Measurements from ENCODE around the gene SECISBP2. TPM values are rescaled to one million over a fixed set of nuclear protein-coding genes. Genes with fewer than 3 reads are reported as not detected.
"Not testable (repeated sequence)": the region's sequence is repeated elsewhere in the genome, so short reads cannot be mapped to it uniquely, and the experiment has no call there.

Gene SECISBP2
- total RNA-seq, 1 donor from 2014 or later, result 30.0 TPM

GRCh38 chr9:89366711-89367110 is 48.4 kb downstream of the SECISBP2 start:
- no peak for DNase-seq

- no peak for DNase-seq
Observed at GRCh38 chr9:89367281-89367680, 49.0 kb downstream of the SECISBP2 start.

- DNase-seq, result no peak
Observed at GRCh38 chr9:89367726-89368437, 49.6 kb downstream of the SECISBP2 start.

GRCh38 chr9:89368550-89368949 is 50.2 kb downstream of the SECISBP2 start:
- no peak for DNase-seq

- DNase-seq, result no peak
Observed at GRCh38 chr9:89368978-89369377, 50.7 kb downstream of the SECISBP2 start.

- DNase-seq, result no peak
Observed at GRCh38 chr9:89370593-89370992, 52.3 kb downstream of the SECISBP2 start.

- not testable (repeated sequence) for DNase-seq
Observed at GRCh38 chr9:89371791-89372190, 53.5 kb downstream of the SECISBP2 start.

- DNase-seq, result no peak
Observed at GRCh38 chr9:89372230-89372816, 54.0 kb downstream of the SECISBP2 start.

GRCh38 chr9:89372979-89373378 is 54.7 kb downstream of the SECISBP2 start:
- no peak for DNase-seq

GRCh38 chr9:89374176-89374575 is 55.9 kb downstream of the SECISBP2 start:
- no peak for DNase-seq

- DNase-seq, result peak; percentile 25
Observed at GRCh38 chr9:89375191-89375760, 57.0 kb downstream of the SECISBP2 start.

- DNase-seq, result no peak
Observed at GRCh38 chr9:89376286-89376685, 58.0 kb downstream of the SECISBP2 start.

GRCh38 chr9:89376741-89377351 is 58.5 kb downstream of the SECISBP2 start:
- DNase-seq, result no peak

GRCh38 chr9:89377411-89377810 is 59.1 kb downstream of the SECISBP2 start:
- DNase-seq, result no peak

GRCh38 chr9:89378541-89378940 is 60.2 kb downstream of the SECISBP2 start:
- DNase-seq, result no peak

GRCh38 chr9:89379031-89379430 is 60.7 kb downstream of the SECISBP2 start:
- no peak for DNase-seq

- DNase-seq, result no peak
Observed at GRCh38 chr9:89379508-89380115, 61.3 kb downstream of the SECISBP2 start.

GRCh38 chr9:89380437-89381307 is 62.4 kb downstream of the SECISBP2 start:
- no peak for DNase-seq

GRCh38 chr9:89381308-89381609 is 63.0 kb downstream of the SECISBP2 start:
- DNase-seq, result no peak

GRCh38 chr9:89382026-89382986 is 64.0 kb downstream of the SECISBP2 start:
- no peak for DNase-seq

- DNase-seq, result no peak
Observed at GRCh38 chr9:89383030-89383720, 64.9 kb downstream of the SECISBP2 start.
